H1 (cell line): Measurements from ENCODE around the gene PSMD5. TPM values are rescaled to one million over a fixed set of nuclear protein-coding genes. Genes with fewer than 3 reads are reported as not detected.

Source experiments
- CTCF ChIA-PET: fragments of 300-600 bp; sonication (Branson Sonifier 250); formaldehyde crosslinking; loops from one replicate; lab custom pipeline; 2021; ENCODE audit not compliant: partially characterized antibody; lab: Charles Lee
- POLR2A ChIA-PET: fragments of 300-600 bp; sonication (Branson Sonifier 250); formaldehyde crosslinking; loops from one replicate; lab custom pipeline; 2021; ENCODE audit warnings: inconsistent platforms; ENCODE audit not compliant: partially characterized antibody; lab: Charles Lee
- DNase-seq, 2 experiments: peaks; one replicate each; pipeline versions ENCODE4 v3.0.0 to v3.0.0-alpha.2; 2010 to 2022; ENCODE audit warnings: low spot score in 2 of 2, low read depth in 1 of 2, mixed read lengths in 1 of 2
- FAIRE-seq: peaks from 2 replicates; lab custom pipeline; 2011; peaks lifted over from hg19 to GRCh38; lab: Jason Lieb, UNC
- H2AFZ ChIP-seq: 2 replicates; pipeline ENCODE4 v1.8.1; 2012; ENCODE audit warnings: low read length, inconsistent platforms
- H2AK5ac ChIP-seq: 2 replicates; pipeline ENCODE4 v1.6.1; 2013; ENCODE audit warnings: low read depth, low read length
- H2BK120ac ChIP-seq: replicated peaks from 2 replicates; pipeline ENCODE3; 2013; ENCODE audit warnings: low read depth, low read length, inconsistent platforms
- H2BK12ac ChIP-seq: 2 replicates; pipeline ENCODE4 v1.6.1; 2013; ENCODE audit warnings: low read depth, low read length
- H2BK15ac ChIP-seq: 2 replicates; pipeline ENCODE4 v1.6.1; 2013; ENCODE audit warnings: low read length
- H2BK20ac ChIP-seq: 2 replicates; pipeline ENCODE4 v1.6.1; 2013; ENCODE audit warnings: low read length
- H2BK5ac ChIP-seq: 2 replicates; pipeline ENCODE4 v1.6.1; 2013; ENCODE audit warnings: low read depth, low read length
- H3K14ac ChIP-seq: 2 replicates; pipeline ENCODE4 v1.6.1; 2013; ENCODE audit warnings: inconsistent platforms; ENCODE audit not compliant: insufficient read length
- H3K18ac ChIP-seq: 2 replicates; pipeline ENCODE4 v1.6.1; 2013; ENCODE audit warnings: low read length; ENCODE audit errors: extremely low read depth
- H3K23ac ChIP-seq: 2 replicates; pipeline ENCODE4 v1.6.1; 2013; ENCODE audit warnings: inconsistent platforms; ENCODE audit not compliant: insufficient read length
- H3K23me2 ChIP-seq: 2 replicates; pipeline ENCODE4 v1.6.1; 2013; ENCODE audit warnings: low read depth, low read length
- H3K27ac ChIP-seq: 2 replicates; pipeline ENCODE4 v1.6.1; 2011; ENCODE audit warnings: low read depth, low read length, inconsistent platforms
- H3K27me3 ChIP-seq, 4 experiments: replicated peaks in 1 of 4; 1 replicate in 1 of 4; 2 replicates in 3 of 4; pipeline versions ENCODE4 v1.6.1 to v1.8.1; 2011 to 2013; ENCODE audit warnings: low read length in 3 of 4, mild to moderate bottlenecking in 3 of 4, inconsistent platforms in 2 of 4, mixed read lengths in 2 of 4, moderate library complexity in 1 of 4; ENCODE audit not compliant: control insufficient read depth in 3 of 4, insufficient read depth in 3 of 4; ENCODE audit errors: extremely low read depth in 1 of 4
- H3K36me3 ChIP-seq, 4 experiments: 2 replicates each; pipeline versions ENCODE4 v1.6.1 to v1.8.1; 2011 to 2013; ENCODE audit warnings: mild to moderate bottlenecking in 4 of 4, low read length in 3 of 4, moderate library complexity in 2 of 4, control low read depth in 1 of 4, inconsistent platforms in 1 of 4; ENCODE audit not compliant: insufficient read depth in 4 of 4, control insufficient read depth in 2 of 4
- H3K4ac ChIP-seq: replicated peaks from 2 replicates; pipeline ENCODE3; 2013; ENCODE audit warnings: low read length, low read depth, mixed read lengths, inconsistent platforms; ENCODE audit not compliant: insufficient read length
- H3K4me1 ChIP-seq, 4 experiments: replicated peaks in 1 of 4; 1 replicate in 1 of 4; 2 replicates in 3 of 4; pipeline versions ENCODE4 v1.6.1 to v1.8.1; 2011 to 2013; ENCODE audit warnings: low read length in 3 of 4, inconsistent platforms in 2 of 4, mixed read lengths in 1 of 4; ENCODE audit not compliant: insufficient read depth in 4 of 4, control insufficient read depth in 3 of 4
- H3K4me2 ChIP-seq, 2 experiments: 2 replicates each; pipeline versions ENCODE4 v1.6.1 to v1.8.1; 2011 to 2013; ENCODE audit warnings: low read depth in 2 of 2, low read length in 2 of 2, control low read depth in 1 of 2, inconsistent platforms in 1 of 2, mild to moderate bottlenecking in 1 of 2; ENCODE audit not compliant: insufficient read depth in 1 of 2
- H3K4me3 ChIP-seq, 4 experiments: fragments of 200-600, 300-600 bp in 1 of 4; sonication (generic), shearing (Covaris generic), sonication (Bioruptor Twin) in 1 of 4; 2 replicates each; pipeline versions ENCODE4 v1.5.1 to v1.8.1; 2011 to 2016; ENCODE audit warnings: low read length in 4 of 4, low read depth in 3 of 4, control low read depth in 2 of 4, inconsistent platforms in 2 of 4, mild to moderate bottlenecking in 2 of 4, mixed read lengths in 1 of 4, moderate library complexity in 1 of 4; ENCODE audit not compliant: insufficient read depth in 2 of 4; ENCODE audit errors: extremely low read depth in 1 of 4
- H3K56ac ChIP-seq: replicated peaks from 2 replicates; pipeline ENCODE3; 2013; ENCODE audit warnings: low read depth, mild to moderate bottlenecking, mixed read lengths, low read length, inconsistent platforms; ENCODE audit not compliant: insufficient read length
- H3K79me1 ChIP-seq: 2 replicates; pipeline ENCODE4 v1.6.1; 2013; ENCODE audit warnings: low read depth, low read length, control low read depth
- H3K79me2 ChIP-seq, 2 experiments: 2 replicates each; pipeline versions ENCODE4 v1.6.1 to v1.8.1; 2012 to 2013; ENCODE audit warnings: low read length in 2 of 2, mild to moderate bottlenecking in 2 of 2, inconsistent platforms in 1 of 2; ENCODE audit not compliant: insufficient read depth in 2 of 2, control insufficient read depth in 1 of 2
- H3K9ac ChIP-seq, 4 experiments: replicated peaks in 1 of 4; 1 replicate in 1 of 4; 2 replicates in 3 of 4; pipeline versions ENCODE4 v1.6.1 to v1.8.1; 2011 to 2013; ENCODE audit warnings: low read depth in 3 of 4, low read length in 3 of 4, control low read depth in 2 of 4, mild to moderate bottlenecking in 2 of 4, moderate library complexity in 2 of 4, inconsistent platforms in 1 of 4; ENCODE audit errors: extremely low read depth in 1 of 4
- H3K9me3 ChIP-seq, 2 experiments: 2 replicates each; pipeline versions ENCODE4 v1.6.1 to v1.8.1; 2012 to 2013; ENCODE audit warnings: mild to moderate bottlenecking in 2 of 2, moderate library complexity in 2 of 2, control low read depth in 1 of 2, inconsistent platforms in 1 of 2, low read depth in 1 of 2, low read length in 1 of 2, mixed read lengths in 1 of 2; ENCODE audit not compliant: insufficient read depth in 2 of 2
- H4K20me1 ChIP-seq, 2 experiments: replicated peaks in 1 of 2; 2 replicates each; pipeline versions ENCODE3 to v1.8.1; 2011 to 2013; ENCODE audit warnings: inconsistent platforms in 2 of 2, low read length in 2 of 2, mild to moderate bottlenecking in 1 of 2; ENCODE audit not compliant: insufficient read depth in 2 of 2, control insufficient read depth in 1 of 2
- H4K5ac ChIP-seq: 2 replicates; pipeline ENCODE4 v1.6.1; 2013; ENCODE audit warnings: low read length, low read depth, mixed read lengths, inconsistent platforms; ENCODE audit not compliant: insufficient read length
- H4K8ac ChIP-seq: 2 replicates; pipeline ENCODE4 v1.8.0; 2013; ENCODE audit warnings: mild to moderate bottlenecking, moderate library complexity, low read length, inconsistent platforms; ENCODE audit not compliant: insufficient read depth; ENCODE audit errors: extremely low read depth
- H4K91ac ChIP-seq: replicated peaks from 2 replicates; pipeline ENCODE3; 2013; ENCODE audit warnings: low read length, mixed read lengths, inconsistent platforms; ENCODE audit not compliant: insufficient read length
- EP300 ChIP-seq, 2 experiments: IDR thresholded peaks; 1 replicate in 1 of 2; 2 replicates in 1 of 2; pipeline ENCODE4 v1.6.1; 2011 to 2012; ENCODE audit warnings: low read depth in 2 of 2, low read length in 2 of 2, mild to moderate bottlenecking in 2 of 2, borderline replicate concordance in 1 of 2, inconsistent platforms in 1 of 2, moderate library complexity in 1 of 2
- KDM4A ChIP-seq: IDR thresholded peaks from one replicate; pipeline ENCODE4 v1.7.1; 2012; ENCODE audit warnings: low read depth, mild to moderate bottlenecking, moderate library complexity, low read length, inconsistent platforms; ENCODE audit not compliant: severe bottlenecking
- PHF8 ChIP-seq: fragments of 200-600 bp; sonication (generic); conservative IDR thresholded peaks from 2 replicates; pipeline ENCODE4 v1.7.1; 2012; ENCODE audit warnings: low read depth, mild to moderate bottlenecking, inconsistent platforms, low read length, moderate library complexity
- POLR2AphosphoS5 ChIP-seq: IDR thresholded peaks from 2 replicates; pipeline ENCODE4 v1.6.1; 2011; ENCODE audit warnings: low read depth, low read length
- RNF2 ChIP-seq: fragments of 200-900, 300-1000 bp; sonication (generic); IDR thresholded peaks from 2 replicates; pipeline ENCODE4 v1.7.1; 2016; ENCODE audit warnings: borderline replicate concordance, low read depth, mild to moderate bottlenecking, antibody characterized with exemption, low read length; ENCODE audit not compliant: poor library complexity, severe bottlenecking; ENCODE audit errors: missing control alignments
- TAF1 ChIP-seq: IDR thresholded peaks from 2 replicates; pipeline ENCODE4 v1.6.1; 2011; ENCODE audit warnings: mild to moderate bottlenecking, low read depth, low read length
- TAF7 ChIP-seq: optimal IDR thresholded peaks from 2 replicates; pipeline ENCODE3; 2011; ENCODE audit warnings: low read depth, mild to moderate bottlenecking, inconsistent platforms, low read length, moderate library complexity, borderline replicate concordance
- USF2 ChIP-seq: IDR thresholded peaks from 2 replicates; pipeline ENCODE4 v1.6.1; 2011; ENCODE audit warnings: low read length, improper control_type of control experiment
- YY1 ChIP-seq: IDR thresholded peaks from 2 replicates; pipeline ENCODE4 v1.6.1; 2011; ENCODE audit warnings: low read depth, mild to moderate bottlenecking, low read length
- WGBS, 2 experiments: shearing (Covaris generic) in 1 of 2; methylation state at CpG; one replicate each; pipeline versions ENCODE4 v1.1.6 to v1.1.7; 2013 to 2015; ENCODE audit warnings: low lambda C conversion rate in 2 of 2, mixed read lengths in 2 of 2, inconsistent platforms in 1 of 2, low coverage in 1 of 2, missing lambda C conversion rate in 1 of 2; ENCODE audit not compliant: insufficient replicate concordance in 2 of 2, insufficient coverage in 1 of 2, insufficient read length in 1 of 2; ENCODE audit errors: extremely low coverage in 1 of 2, missing lambda C conversion rate in 1 of 2; 5-methylcytosine and 5-hydroxymethylcytosine counted together
- polyA plus RNA-seq, 7 experiments: library from polyadenylated mRNA; depleted of rRNA in 3 of 7; stranded (reverse) in 5 of 7; unstranded in 2 of 7; fragments of >200 nt in 5 of 7; fragments of 200-250 nt in 2 of 7; gene quantifications; 1 replicate in 5 of 7; 2 replicates in 1 of 7; 4 replicates in 1 of 7; pipeline versions ENCODE4 v1.2.1 to v1.2.3, GENCODE V29; 2011 to 2013; ENCODE audit warnings: missing spikeins in 2 of 7, mixed read lengths in 2 of 7
- total RNA-seq: library from RNA; stranded (reverse); fragmentation: NEBNext Ultra II Directional; extraction: Animal tissue kit (Norgen Biotek cat#: 25700); gene quantifications from 2 replicates; pipeline ENCODE4 v1.2.1, GENCODE V29; 2021

The PSMD5 gene
- total and polyA plus RNA-seq, 2 of the 8 experiments (the other 6 are each of a cell fraction or from before 2014, with no cell fraction given) = 19.2 to 30.5 TPM

GRCh38 chr9:120868676-120869359 lies 26.1 kb upstream of the PSMD5 start:
- Histone ChIP-seq H2AK5ac (no peak overlapping the region), H3K4me1 (peaks cover 9 to 28% (median 15%) of the 10 kb centered on the region in 4 experiments; a peak in 6 of 7 replicates), H3K14ac (no peak overlapping the region), H3K4ac (no peak overlapping the region), H3K79me2 (no peaks in the 10 kb centered on the region), H3K56ac (peak overlapping the region; percentile 52), H4K5ac (peak overlapping the region; percentile 67), H4K91ac (peak overlapping the region; percentile 25), H3K9ac (peak overlapping the region in 2 of 4 experiments; percentile 4 to 27; a peak in 1 of 7 replicates), H2BK15ac (no peak overlapping the region), H3K27me3 (no peaks in the 10 kb centered on the region; a peak in 2 of 7 replicates), H3K23me2 (0 out of 2 replicates have a peak, but pooled peaks cover 1% of the 10 kb centered on the region), H2AFZ (peak overlapping the region; percentile 94; the same call in 1 of the 2 replicates), H3K27ac (0 out of 2 replicates have a peak overlapping the region, but pooled peaks have one; percentile 32), H3K9me3 (no peaks in the 10 kb centered on the region), H3K18ac (no peak overlapping the region; the same call in 1 of the 2 replicates), H2BK20ac (no peak overlapping the region), H2BK120ac (no peak overlapping the region), H3K79me1 (no peaks in the 10 kb centered on the region), H3K4me3 (peak overlapping the region; percentile 24 to 68 (median 67)), H4K20me1 (no peaks in the 10 kb centered on the region), H2BK12ac (no peak overlapping the region; the same call in 1 of the 2 replicates), H3K36me3 (no peaks in the 10 kb centered on the region; a peak in 3 of 8 replicates), H3K4me2 (peak overlapping the region; percentile 3 to 96; a peak in 3 of 4 replicates), H4K8ac (peak overlapping the region; percentile 82), H2BK5ac (peak overlapping the region; percentile 73; the same call in 1 of the 2 replicates), H3K23ac (no peak overlapping the region)
- ChIA-PET POLR2A (interaction anchor here (0.7 to 8.4 kb wide), 4 partner anchors 14 to 76 kb away, joined by 3 to 61 read pairs (median 4); partner anchors contain the start of gene FBXW2), CTCF (interaction anchor here (0.7 to 10.5 kb wide), 20 partner anchors 9 to 253 kb away, joined by 3 to 108 read pairs (median 3); partner anchors contain the start of gene TRAF1)
- FAIRE-seq (no peak), DNase-seq (peak; percentile 97 to 98)
- 8% methylated on average over 19 of the region's 52 CpGs; no CpG with 5 or more reads in 1 of the 2 experiments for WGBS, 2 experiments
- TF ChIP-seq EP300 (IDR thresholded peaks at IDR 0.05; ENCODE audit: borderline replicate concordance in 1 of 2, low read depth in 2 of 2, low read length in 2 of 2) = peak in 1 of 2 experiments; percentile 46; a peak in 1 of 3 replicates
- TF ChIP-seq TAF1 = no peak
- TF ChIP-seq PHF8 = peak; percentile 55
- peak; percentile 64 for TF ChIP-seq KDM4A
- peak; percentile 14 for TF ChIP-seq TAF7
- TF ChIP-seq USF2 = 0 out of 2 replicates have a peak, but pooled peaks have one; percentile 17
- TF ChIP-seq RNF2 = no peak
- TF ChIP-seq POLR2AphosphoS5 = no peak
- peak; percentile 54; the same call in 1 of the 2 replicates for TF ChIP-seq YY1
